ENCODE measurements around the gene DKK2.

DNA sequence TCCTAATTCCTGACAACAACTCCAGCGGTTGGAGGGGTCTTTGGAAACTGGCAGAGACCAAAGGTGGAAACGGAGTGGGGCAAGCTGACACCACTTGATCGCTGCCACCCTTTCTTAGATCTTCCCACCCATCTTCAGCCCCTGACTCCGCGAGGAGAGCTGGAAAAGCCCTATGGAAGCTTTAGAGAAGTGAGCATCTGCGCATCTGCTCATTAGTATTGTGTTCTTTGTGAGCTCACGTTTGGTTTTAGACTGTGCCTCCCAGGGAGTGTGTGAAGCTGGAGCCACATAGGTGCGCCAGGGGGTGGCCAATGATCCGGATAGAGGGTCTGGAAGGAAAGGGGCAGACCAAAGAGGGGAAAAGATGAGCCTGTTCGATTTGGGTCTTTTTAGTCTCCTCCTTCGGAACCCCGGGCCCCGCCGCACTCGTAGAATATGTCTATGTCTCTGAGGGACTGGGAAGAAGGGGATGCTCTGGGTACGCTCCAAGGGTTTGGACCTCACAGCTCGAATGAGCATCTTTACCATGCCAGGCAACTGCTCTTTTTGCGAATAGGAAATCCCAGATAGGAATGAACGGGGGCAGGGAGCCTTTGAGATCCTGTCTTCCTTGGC lies 578 bp upstream of the DKK2 start:
- TF ChIP-seq, protein P1, sequence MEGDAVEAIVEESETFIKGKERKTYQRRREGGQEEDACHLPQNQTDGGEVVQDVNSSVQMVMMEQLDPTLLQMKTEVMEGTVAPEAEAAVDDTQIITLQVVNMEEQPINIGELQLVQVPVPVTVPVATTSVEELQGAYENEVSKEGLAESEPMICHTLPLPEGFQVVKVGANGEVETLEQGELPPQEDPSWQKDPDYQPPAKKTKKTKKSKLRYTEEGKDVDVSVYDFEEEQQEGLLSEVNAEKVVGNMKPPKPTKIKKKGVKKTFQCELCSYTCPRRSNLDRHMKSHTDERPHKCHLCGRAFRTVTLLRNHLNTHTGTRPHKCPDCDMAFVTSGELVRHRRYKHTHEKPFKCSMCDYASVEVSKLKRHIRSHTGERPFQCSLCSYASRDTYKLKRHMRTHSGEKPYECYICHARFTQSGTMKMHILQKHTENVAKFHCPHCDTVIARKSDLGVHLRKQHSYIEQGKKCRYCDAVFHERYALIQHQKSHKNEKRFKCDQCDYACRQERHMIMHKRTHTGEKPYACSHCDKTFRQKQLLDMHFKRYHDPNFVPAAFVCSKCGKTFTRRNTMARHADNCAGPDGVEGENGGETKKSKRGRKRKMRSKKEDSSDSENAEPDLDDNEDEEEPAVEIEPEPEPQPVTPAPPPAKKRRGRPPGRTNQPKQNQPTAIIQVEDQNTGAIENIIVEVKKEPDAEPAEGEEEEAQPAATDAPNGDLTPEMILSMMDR (IDR thresholded peaks at IDR 0.05): no peak
- TF ChIP-seq POLR2A (IDR thresholded peaks at IDR 0.05): no peak
